ENCODE measurements around the gene PLSCR3.

PLSCR3 gene

GRCh38 chr17:7417056-7417655 is 22.8 kb upstream of the PLSCR3 start:
- Histone ChIP-seq H3K4me1 (ENCODE audit: low read length) (no peaks in the 10 kb centered on the region), H3K9ac (ENCODE audit: low read length) (no peak overlapping the region), H3K9me3 (ENCODE audit: insufficient read depth, low read length) (no peaks in the 10 kb centered on the region), H3K4me3 (ENCODE audit: low read length) (no peak overlapping the region), H3K36me3 (replicated peaks; ENCODE audit: low read depth, low read length) (no peaks in the 10 kb centered on the region), H2AFZ (ENCODE audit: low read depth, low read length) (no peak overlapping the region), H4K20me1 (ENCODE audit: insufficient read depth, low read length) (no peaks in the 10 kb centered on the region), H3K79me2 (ENCODE audit: low read length) (no peaks in the 10 kb centered on the region), H3K4me2 (ENCODE audit: low read length) (no peak overlapping the region), H3K27ac (ENCODE audit: low read length) (no peak overlapping the region), H3K27me3 (ENCODE audit: low read depth, low read length) (no peaks in the 10 kb centered on the region)
- no peak for TF ChIP-seq EZH2phosphoT487 (IDR thresholded peaks at IDR 0.05; ENCODE audit: low read depth)
- TF ChIP-seq, protein P1, sequence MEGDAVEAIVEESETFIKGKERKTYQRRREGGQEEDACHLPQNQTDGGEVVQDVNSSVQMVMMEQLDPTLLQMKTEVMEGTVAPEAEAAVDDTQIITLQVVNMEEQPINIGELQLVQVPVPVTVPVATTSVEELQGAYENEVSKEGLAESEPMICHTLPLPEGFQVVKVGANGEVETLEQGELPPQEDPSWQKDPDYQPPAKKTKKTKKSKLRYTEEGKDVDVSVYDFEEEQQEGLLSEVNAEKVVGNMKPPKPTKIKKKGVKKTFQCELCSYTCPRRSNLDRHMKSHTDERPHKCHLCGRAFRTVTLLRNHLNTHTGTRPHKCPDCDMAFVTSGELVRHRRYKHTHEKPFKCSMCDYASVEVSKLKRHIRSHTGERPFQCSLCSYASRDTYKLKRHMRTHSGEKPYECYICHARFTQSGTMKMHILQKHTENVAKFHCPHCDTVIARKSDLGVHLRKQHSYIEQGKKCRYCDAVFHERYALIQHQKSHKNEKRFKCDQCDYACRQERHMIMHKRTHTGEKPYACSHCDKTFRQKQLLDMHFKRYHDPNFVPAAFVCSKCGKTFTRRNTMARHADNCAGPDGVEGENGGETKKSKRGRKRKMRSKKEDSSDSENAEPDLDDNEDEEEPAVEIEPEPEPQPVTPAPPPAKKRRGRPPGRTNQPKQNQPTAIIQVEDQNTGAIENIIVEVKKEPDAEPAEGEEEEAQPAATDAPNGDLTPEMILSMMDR (IDR thresholded peaks at IDR 0.05; ENCODE audit: low read depth, low read length), result no peak

DNA sequence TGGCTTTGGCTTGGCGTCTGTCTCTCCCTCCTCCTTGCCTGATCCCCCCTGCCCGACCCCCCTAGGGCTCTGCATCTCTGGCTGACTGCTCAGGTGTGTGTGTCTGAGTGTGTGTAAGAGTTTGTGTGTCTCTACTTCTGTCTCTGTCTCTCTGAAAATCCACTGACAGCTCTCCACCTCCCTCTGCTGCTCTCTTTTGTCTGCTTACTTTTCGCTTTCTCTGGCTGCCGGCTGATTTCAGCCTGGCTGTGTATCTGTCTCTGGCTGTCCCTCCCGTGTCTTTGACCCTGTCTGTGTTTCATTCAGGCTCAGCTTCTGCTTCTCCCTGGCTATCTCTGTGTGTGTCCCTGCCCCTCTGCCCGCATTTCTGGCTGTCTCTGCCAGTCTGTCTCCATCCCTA is 22.0 kb upstream of the PLSCR3 start:
- H3K4me1 ChIP-seq (ENCODE audit: low read length), result no peaks in the 10 kb centered on the region
- H3K27ac ChIP-seq (ENCODE audit: low read length), result no peak overlapping the region
- no peaks in the 10 kb centered on the region for H4K20me1 ChIP-seq (ENCODE audit: insufficient read depth, low read length)
- H3K79me2 ChIP-seq (ENCODE audit: low read length), result no peaks in the 10 kb centered on the region
- TF ChIP-seq, protein P1 (IDR thresholded peaks at IDR 0.05; ENCODE audit: low read depth, low read length), result no peak
- TF ChIP-seq EZH2phosphoT487 (IDR thresholded peaks at IDR 0.05; ENCODE audit: low read depth), result no peak
- no peaks in the 10 kb centered on the region for H3K9me3 ChIP-seq (ENCODE audit: insufficient read depth, low read length)
- no peaks in the 10 kb centered on the region for H3K36me3 ChIP-seq (replicated peaks; ENCODE audit: low read depth, low read length)
- no peak overlapping the region for H3K4me3 ChIP-seq (ENCODE audit: low read length)
- no peak overlapping the region for H2AFZ ChIP-seq (ENCODE audit: low read depth, low read length)
- H3K27me3 ChIP-seq (ENCODE audit: low read depth, low read length), result no peaks in the 10 kb centered on the region
- no peak overlapping the region for H3K9ac ChIP-seq (ENCODE audit: low read length)
- no peak overlapping the region for H3K4me2 ChIP-seq (ENCODE audit: low read length)

- TF ChIP-seq EZH2phosphoT487 (IDR thresholded peaks at IDR 0.05; ENCODE audit: low read depth), result no peak
- TF ChIP-seq, protein P1 (IDR thresholded peaks at IDR 0.05; ENCODE audit: low read depth, low read length), result no peak
- H3K27ac ChIP-seq (ENCODE audit: low read length), result no peak overlapping the region
- no peaks in the 10 kb centered on the region for H4K20me1 ChIP-seq (ENCODE audit: insufficient read depth, low read length)
- no peaks in the 10 kb centered on the region for H3K9me3 ChIP-seq (ENCODE audit: insufficient read depth, low read length)
- H3K4me3 ChIP-seq (ENCODE audit: low read length), result no peak overlapping the region
- H3K4me1 ChIP-seq (ENCODE audit: low read length), result no peaks in the 10 kb centered on the region
- H3K79me2 ChIP-seq (ENCODE audit: low read length), result no peaks in the 10 kb centered on the region
- no peak overlapping the region for H3K9ac ChIP-seq (ENCODE audit: low read length)
- no peaks in the 10 kb centered on the region for H3K36me3 ChIP-seq (replicated peaks; ENCODE audit: low read depth, low read length)
- no peaks in the 10 kb centered on the region for H3K27me3 ChIP-seq (ENCODE audit: low read depth, low read length)
- H3K4me2 ChIP-seq (ENCODE audit: low read length), result no peak overlapping the region
- no peak overlapping the region for H2AFZ ChIP-seq (ENCODE audit: low read depth, low read length)
Measured at GRCh38 chr17:7415784-7416183, 21.5 kb upstream of the PLSCR3 start.

DNA sequence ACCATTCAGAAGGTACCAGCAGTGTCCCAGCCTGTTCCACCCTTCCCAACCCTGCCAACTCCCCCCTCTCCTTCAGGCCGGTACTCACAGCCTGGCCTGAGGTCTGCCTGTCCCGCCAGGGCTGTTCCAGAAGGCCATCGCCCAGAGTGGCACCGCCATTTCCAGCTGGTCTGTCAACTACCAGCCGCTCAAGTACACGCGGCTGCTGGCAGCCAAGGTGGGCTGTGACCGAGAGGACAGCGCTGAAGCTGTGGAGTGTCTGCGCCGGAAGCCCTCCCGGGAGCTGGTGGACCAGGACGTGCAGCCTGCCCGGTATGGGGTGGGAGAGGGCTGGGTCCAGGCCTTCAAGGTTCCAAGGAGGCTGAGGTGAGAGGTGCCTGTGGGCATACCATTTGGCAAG is 20.5 kb upstream of the PLSCR3 start:
- H3K36me3 ChIP-seq (replicated peaks; ENCODE audit: low read depth, low read length), result no peaks in the 10 kb centered on the region
- H3K4me3 ChIP-seq (ENCODE audit: low read length), result no peak overlapping the region
- H3K4me2 ChIP-seq (ENCODE audit: low read length), result no peak overlapping the region
- no peaks in the 10 kb centered on the region for H3K9me3 ChIP-seq (ENCODE audit: insufficient read depth, low read length)
- no peaks in the 10 kb centered on the region for H3K79me2 ChIP-seq (ENCODE audit: low read length)
- H3K27ac ChIP-seq (ENCODE audit: low read length), result no peak overlapping the region
- no peak overlapping the region for H2AFZ ChIP-seq (ENCODE audit: low read depth, low read length)
- H4K20me1 ChIP-seq (ENCODE audit: insufficient read depth, low read length), result no peaks in the 10 kb centered on the region
- TF ChIP-seq EZH2phosphoT487 (IDR thresholded peaks at IDR 0.05; ENCODE audit: low read depth), result no peak
- TF ChIP-seq, protein P1 (IDR thresholded peaks at IDR 0.05; ENCODE audit: low read depth, low read length), result no peak
- H3K9ac ChIP-seq (ENCODE audit: low read length), result no peak overlapping the region
- H3K4me1 ChIP-seq (ENCODE audit: low read length), result no peaks in the 10 kb centered on the region
- H3K27me3 ChIP-seq (ENCODE audit: low read depth, low read length), result no peaks in the 10 kb centered on the region
